CD4-positive, CD25-positive, alpha-beta regulatory T cell (primary cell): ENCODE data around the gene TRABD2B. TPM values are rescaled to one million over a fixed set of nuclear protein-coding genes. Genes with fewer than 3 reads are reported as not detected.

ENCODE experiments used
- ATAC-seq, 2 donors: fragments of 150-1000 bp; cut with Tn5 transposase; one replicate each; pipeline ENCODE4 v1.10.0; 2021; ENCODE audit warnings: low read depth in 2 of 2, moderate number of reproducible peaks in 2 of 2, moderate library complexity in 1 of 2
- DNase-seq, 3 donors: peaks; one replicate each; pipeline versions ENCODE4 v3.0.0 to v3.0.0-alpha.2; 2012 to 2022; ENCODE audit warnings: mixed read lengths in 1 of 3
- H3K27ac ChIP-seq: one replicate; pipeline ENCODE4 v1.7.0; 2013; ENCODE audit warnings: mild to moderate bottlenecking, low read length; ENCODE audit not compliant: insufficient read depth, poor library complexity, severe bottlenecking
- H3K27me3 ChIP-seq: one replicate; pipeline ENCODE4 v1.7.0; 2013; ENCODE audit warnings: low read length; ENCODE audit not compliant: control insufficient read depth, insufficient read depth
- H3K36me3 ChIP-seq: one replicate; pipeline ENCODE4 v1.7.0; 2013; ENCODE audit warnings: mild to moderate bottlenecking, low read length, moderate library complexity; ENCODE audit not compliant: control insufficient read depth, insufficient read depth
- H3K4me1 ChIP-seq: 2 replicates; pipeline ENCODE4 v1.7.0; 2013; ENCODE audit warnings: mild to moderate bottlenecking, low read length; ENCODE audit not compliant: insufficient read depth, control insufficient read depth, poor library complexity, severe bottlenecking
- H3K4me3 ChIP-seq: one replicate; pipeline ENCODE4 v1.7.0; 2013; ENCODE audit warnings: low read depth, mild to moderate bottlenecking, low read length, moderate library complexity
- H3K9me3 ChIP-seq, 2 experiments: 1 replicate in 1 of 2; 2 replicates in 1 of 2; pipeline ENCODE4 v1.7.0; 2013; ENCODE audit warnings: low read length in 2 of 2, mild to moderate bottlenecking in 1 of 2, moderate library complexity in 1 of 2; ENCODE audit not compliant: control insufficient read depth in 2 of 2
- H3K27ac Mint-ChIP-seq, 3 donors: one replicate each; pipeline ENCODE4 v1.8.0; 2020 to 2022; ENCODE audit warnings: mild to moderate bottlenecking in 3 of 3, mixed read lengths in 3 of 3, moderate library complexity in 2 of 3
- H3K27me3 Mint-ChIP-seq: one replicate; pipeline ENCODE4 v1.8.0; 2022; ENCODE audit warnings: mild to moderate bottlenecking, mixed read lengths
- H3K36me3 Mint-ChIP-seq: one replicate; pipeline ENCODE4 v1.8.0; 2020; ENCODE audit warnings: mixed read lengths
- H3K4me1 Mint-ChIP-seq, 4 donors: one replicate each; pipeline ENCODE4 v1.8.0; 2020 to 2022; ENCODE audit warnings: mixed read lengths in 4 of 4, mild to moderate bottlenecking in 1 of 4
- H3K4me3 Mint-ChIP-seq, 4 donors: one replicate each; pipeline ENCODE4 v1.8.0; 2020 to 2022; ENCODE audit warnings: mild to moderate bottlenecking in 4 of 4, mixed read lengths in 4 of 4, moderate library complexity in 3 of 4
- H3K9me3 Mint-ChIP-seq, 7 donors: one replicate each; pipeline ENCODE4 v1.8.0; 2020 to 2022; ENCODE audit warnings: mixed read lengths in 7 of 7, mild to moderate bottlenecking in 3 of 7, moderate library complexity in 2 of 7
- polyA plus RNA-seq, 4 donors: library from polyadenylated mRNA; unstranded; fragments of 300-500 nt; fragmentation: Illumina TruSeq; gene quantifications; one replicate each; pipeline ENCODE4 v1.2.3, GENCODE V29; 2021
- total RNA-seq: library from RNA; stranded (reverse); gene quantifications from one replicate; pipeline ENCODE4 v1.2.3, GENCODE V29; 2022

Gene TRABD2B
- total and polyA plus RNA-seq, 5 donors from 2014 or later, result not detected

DNA sequence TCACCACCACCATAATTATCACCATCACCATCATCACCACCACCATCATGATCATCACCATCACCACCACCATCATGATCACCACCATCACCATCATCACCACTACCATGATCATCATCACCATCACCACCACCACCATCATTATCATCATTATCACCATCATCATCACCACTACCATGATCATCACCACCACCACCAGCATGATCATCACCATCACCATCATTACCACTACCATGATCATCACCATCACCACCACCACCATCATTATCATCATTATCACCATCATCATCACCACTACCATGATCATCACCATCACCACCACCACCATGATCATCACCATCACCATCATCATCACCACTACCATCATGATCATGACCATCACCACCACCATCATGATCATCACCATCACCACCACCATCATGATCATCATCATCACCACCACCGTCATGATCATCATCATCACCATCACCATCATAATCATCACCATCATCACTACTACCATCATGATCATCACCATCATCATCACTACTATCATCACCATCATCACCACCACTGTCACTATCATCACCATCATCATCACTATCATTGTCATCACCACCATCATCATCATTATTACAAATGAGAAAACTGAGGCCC, 60.2 kb downstream of the TRABD2B start:
- Mint-ChIP-seq H3K4me3 (no peak overlapping the region), H3K36me3 (no peaks in the 10 kb centered on the region), H3K9me3 (no peaks in the 10 kb centered on the region), H3K4me1 (no peaks in the 10 kb centered on the region), H3K27me3 (peaks cover 6% of the 10 kb centered on the region), H3K27ac (no peak overlapping the region)
- ATAC-seq, result no peak
- Histone ChIP-seq H3K36me3 (no peaks in the 10 kb centered on the region), H3K4me3 (no peak overlapping the region), H3K4me1 (no peaks in the 10 kb centered on the region), H3K9me3 (no peaks in the 10 kb centered on the region), H3K27ac (no peak overlapping the region), H3K27me3 (no peaks in the 10 kb centered on the region)
- DNase-seq, result no peak

GRCh38 chr1:47935856-47936255, 61.3 kb downstream of the TRABD2B start:
- no peak overlapping the region for H3K4me3 ChIP-seq
- no peak overlapping the region for H3K27ac Mint-ChIP-seq
- H3K27ac ChIP-seq, result no peak overlapping the region
- H3K4me3 Mint-ChIP-seq, result no peak overlapping the region
- H3K36me3 Mint-ChIP-seq, result no peaks in the 10 kb centered on the region
- H3K36me3 ChIP-seq, result no peaks in the 10 kb centered on the region
- no peaks in the 10 kb centered on the region for H3K9me3 ChIP-seq
- peaks cover 6% of the 10 kb centered on the region for H3K27me3 Mint-ChIP-seq
- ATAC-seq (no peak), DNase-seq (no peak)
- H3K4me1 ChIP-seq, result no peaks in the 10 kb centered on the region
- H3K27me3 ChIP-seq, result no peaks in the 10 kb centered on the region
- H3K9me3 Mint-ChIP-seq, result no peaks in the 10 kb centered on the region
- H3K4me1 Mint-ChIP-seq, result no peaks in the 10 kb centered on the region

DNA sequence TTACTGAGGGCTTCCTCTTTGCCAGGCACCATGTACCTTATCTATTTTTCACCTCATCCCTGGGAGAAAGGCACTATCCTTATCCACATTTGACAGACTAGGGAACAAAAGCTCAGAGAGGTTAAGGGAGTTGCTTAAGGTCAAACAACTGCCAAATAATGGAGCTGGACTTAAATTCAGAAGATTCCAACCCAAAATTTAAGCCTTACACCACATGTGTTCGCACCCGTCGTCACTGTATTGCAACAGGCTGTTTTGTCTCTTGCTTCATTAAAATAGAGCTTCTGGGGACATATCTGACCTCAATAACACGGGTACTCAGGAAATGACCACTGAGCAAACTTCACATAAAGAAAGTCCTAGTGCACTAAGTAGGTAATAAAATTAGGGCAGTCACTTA, 62.0 kb downstream of the TRABD2B start:
- H3K4me1 ChIP-seq, result no peaks in the 10 kb centered on the region
- no peaks in the 10 kb centered on the region for H3K36me3 ChIP-seq
- no peaks in the 10 kb centered on the region for H3K9me3 ChIP-seq
- DNase-seq (no peak), ATAC-seq (no peak)
- no peak overlapping the region for H3K4me3 ChIP-seq
- H3K4me3 Mint-ChIP-seq, result no peak overlapping the region
- peaks cover 6% of the 10 kb centered on the region for H3K27me3 Mint-ChIP-seq
- no peak overlapping the region for H3K27ac ChIP-seq
- H3K27ac Mint-ChIP-seq, result no peak overlapping the region
- H3K36me3 Mint-ChIP-seq, result no peaks in the 10 kb centered on the region
- no peaks in the 10 kb centered on the region for H3K4me1 Mint-ChIP-seq
- no peaks in the 10 kb centered on the region for H3K27me3 ChIP-seq
- no peaks in the 10 kb centered on the region for H3K9me3 Mint-ChIP-seq

DNA sequence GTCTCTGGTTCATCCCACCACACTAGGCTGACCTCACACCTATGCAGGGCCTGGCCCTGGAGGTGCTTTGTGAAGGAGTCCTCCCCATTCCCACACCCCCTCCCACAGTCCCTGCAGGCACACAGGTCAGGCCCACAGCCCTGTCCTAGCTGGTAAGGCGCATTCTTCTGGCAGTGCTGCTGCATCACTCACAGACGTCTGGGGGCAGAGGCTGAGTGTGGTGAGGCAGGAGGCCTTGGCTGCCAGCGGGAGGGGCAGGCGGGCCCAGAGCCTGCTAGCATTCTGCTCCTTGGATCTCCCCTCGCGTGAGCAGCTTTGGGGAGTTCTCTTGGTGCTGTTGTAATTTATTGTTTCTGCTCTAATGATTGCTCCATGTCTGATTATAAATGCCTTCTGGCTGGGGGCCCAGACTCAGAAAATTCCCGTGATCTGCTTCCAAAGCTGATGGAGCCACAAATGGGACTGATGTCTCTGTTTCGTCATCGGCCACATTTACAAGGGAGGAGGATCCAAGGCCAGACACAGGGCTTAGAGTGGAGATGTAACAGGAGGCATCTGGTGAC, 62.9 kb downstream of the TRABD2B start:
- Histone ChIP-seq H3K27me3 (no peaks in the 10 kb centered on the region), H3K27ac (no peak overlapping the region), H3K4me3 (no peak overlapping the region), H3K4me1 (no peaks in the 10 kb centered on the region), H3K9me3 (no peaks in the 10 kb centered on the region), H3K36me3 (no peaks in the 10 kb centered on the region)
- H3K9me3 Mint-ChIP-seq, result no peaks in the 10 kb centered on the region
- H3K4me1 Mint-ChIP-seq, result no peaks in the 10 kb centered on the region
- DNase-seq (no peak), ATAC-seq (no peak)
- peaks cover 6% of the 10 kb centered on the region for H3K27me3 Mint-ChIP-seq
- H3K4me3 Mint-ChIP-seq, result peak overlapping the region in 1 of 4 donors; percentile 29
- no peaks in the 10 kb centered on the region for H3K36me3 Mint-ChIP-seq
- H3K27ac Mint-ChIP-seq, result no peak overlapping the region

DNA sequence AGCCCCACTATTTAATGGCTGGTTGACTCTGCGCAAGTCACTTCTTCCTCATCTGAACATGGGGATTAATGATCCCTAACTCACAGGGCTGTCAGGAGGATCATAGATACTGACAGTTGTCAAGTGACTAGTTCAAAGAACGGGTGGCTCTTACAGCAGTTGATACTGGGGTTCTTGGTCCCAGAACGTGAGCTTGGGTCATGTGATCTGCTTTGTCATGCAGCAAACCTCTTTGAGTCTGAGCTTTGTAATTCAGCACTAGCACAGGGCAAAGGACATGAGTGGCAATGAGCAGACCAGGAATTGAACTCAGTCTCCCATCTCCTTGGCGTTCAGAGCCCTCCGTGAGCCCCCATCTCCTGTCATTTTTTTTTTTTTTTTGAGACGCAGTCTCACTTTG, 64.4 kb downstream of the TRABD2B start:
- Histone ChIP-seq H3K4me3 (no peak overlapping the region), H3K4me1 (no peaks in the 10 kb centered on the region), H3K27me3 (no peaks in the 10 kb centered on the region), H3K27ac (no peak overlapping the region), H3K36me3 (no peaks in the 10 kb centered on the region), H3K9me3 (no peaks in the 10 kb centered on the region)
- ATAC-seq (no peak), DNase-seq (no peak)
- Mint-ChIP-seq H3K4me1 (no peaks in the 10 kb centered on the region), H3K9me3 (no peaks in the 10 kb centered on the region), H3K27ac (no peak overlapping the region), H3K36me3 (no peaks in the 10 kb centered on the region), H3K27me3 (peaks cover 6% of the 10 kb centered on the region), H3K4me3 (no peak overlapping the region)

- no peak overlapping the region for H3K27ac ChIP-seq
- H3K9me3 Mint-ChIP-seq, result no peaks in the 10 kb centered on the region
- no peaks in the 10 kb centered on the region for H3K36me3 ChIP-seq
- H3K4me1 Mint-ChIP-seq, result no peaks in the 10 kb centered on the region
- H3K27me3 Mint-ChIP-seq, result peaks cover 6% of the 10 kb centered on the region
- no peak for ATAC-seq
- no peaks in the 10 kb centered on the region for H3K9me3 ChIP-seq
- no peak for DNase-seq
- H3K4me3 Mint-ChIP-seq, result no peak overlapping the region
- H3K27ac Mint-ChIP-seq, result no peak overlapping the region
- no peaks in the 10 kb centered on the region for H3K27me3 ChIP-seq
- H3K4me3 ChIP-seq, result no peak overlapping the region
- H3K36me3 Mint-ChIP-seq, result no peaks in the 10 kb centered on the region
- H3K4me1 ChIP-seq, result no peaks in the 10 kb centered on the region
These were observed 65.8 kb downstream of the TRABD2B start for GRCh38 chr1:47931395-47931794.

DNA sequence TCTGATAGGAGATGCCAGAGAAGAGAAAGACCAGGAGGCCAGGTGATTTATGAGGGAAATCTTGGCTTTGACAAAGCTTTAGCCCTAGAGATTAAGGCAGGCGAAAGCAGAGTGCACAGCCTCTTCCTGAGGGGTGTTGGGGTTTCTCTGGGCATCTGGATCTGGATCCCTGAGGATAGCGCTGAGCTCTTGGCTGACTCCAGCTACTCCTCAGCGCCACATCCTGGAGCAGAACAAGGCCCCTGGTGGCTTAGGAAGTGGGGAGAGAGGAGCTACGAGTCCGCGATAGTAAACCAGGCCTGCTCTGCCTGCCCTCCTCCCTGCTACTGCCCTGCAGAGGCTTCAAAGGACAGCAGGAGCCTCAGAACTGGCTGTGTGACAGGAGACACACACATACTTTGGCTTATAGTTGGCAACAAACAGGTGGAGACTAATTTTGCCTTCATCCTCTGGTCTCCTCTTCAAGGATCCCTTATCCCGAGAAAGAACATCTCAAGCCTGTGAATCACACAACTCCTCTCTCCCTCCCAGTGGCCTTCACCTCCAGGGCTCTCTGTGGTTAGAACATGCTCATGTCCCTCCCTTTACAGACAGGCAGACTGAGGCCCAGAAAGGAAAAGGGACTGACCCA, 66.9 kb downstream of the TRABD2B start:
- H3K4me3 ChIP-seq, result no peak overlapping the region
- ATAC-seq, result no peak
- H3K36me3 ChIP-seq, result no peaks in the 10 kb centered on the region
- H3K27ac Mint-ChIP-seq, result no peak overlapping the region
- H3K27me3 ChIP-seq, result no peaks in the 10 kb centered on the region
- H3K4me1 Mint-ChIP-seq, result no peaks in the 10 kb centered on the region
- no peak overlapping the region for H3K27ac ChIP-seq
- no peaks in the 10 kb centered on the region for H3K9me3 Mint-ChIP-seq
- H3K4me1 ChIP-seq, result no peaks in the 10 kb centered on the region
- no peaks in the 10 kb centered on the region for H3K36me3 Mint-ChIP-seq
- DNase-seq, result no peak
- H3K27me3 Mint-ChIP-seq, result peaks cover 10% of the 10 kb centered on the region
- no peaks in the 10 kb centered on the region for H3K9me3 ChIP-seq
- H3K4me3 Mint-ChIP-seq, result no peak overlapping the region

- DNase-seq, result no peak
- ATAC-seq, result no peak
- Histone ChIP-seq H3K4me3 (no peak overlapping the region), H3K27ac (no peak overlapping the region), H3K36me3 (no peaks in the 10 kb centered on the region), H3K4me1 (no peaks in the 10 kb centered on the region), H3K27me3 (peaks cover 4% of the 10 kb centered on the region), H3K9me3 (no peaks in the 10 kb centered on the region)
- H3K4me3 Mint-ChIP-seq, result no peak overlapping the region
- peaks cover 13% of the 10 kb centered on the region for H3K27me3 Mint-ChIP-seq
- H3K9me3 Mint-ChIP-seq, result no peaks in the 10 kb centered on the region
- no peaks in the 10 kb centered on the region for H3K4me1 Mint-ChIP-seq
- H3K27ac Mint-ChIP-seq, result no peak overlapping the region
- H3K36me3 Mint-ChIP-seq, result no peaks in the 10 kb centered on the region
These were observed 70.0 kb downstream of the TRABD2B start for GRCh38 chr1:47927165-47927564.
